T-helper 17 cell (primary cell): ENCODE results near the gene PRR16. TPM values are rescaled to one million over a fixed set of nuclear protein-coding genes. Genes with fewer than 3 reads are reported as not detected.

Source experiments
- ATAC-seq: fragments of 150-1000 bp; cut with Tn5 transposase; 2 replicates; pipeline ENCODE4 v1.10.0; 2021; ENCODE audit warnings: mild to moderate bottlenecking, moderate library complexity
- DNase-seq, 3 donors: peaks; one replicate each; pipeline versions ENCODE4 v3.0.0 to v3.0.0-alpha.2; 2020 to 2021
- H3K9me3 ChIP-seq: one replicate; pipeline ENCODE4 v1.7.0; 2013; ENCODE audit warnings: low read length, mild to moderate bottlenecking; ENCODE audit not compliant: control insufficient read depth, poor library complexity, severe bottlenecking
- H3K27ac Mint-ChIP-seq: one replicate; pipeline ENCODE4 v1.8.0; 2022; ENCODE audit warnings: mild to moderate bottlenecking, moderate library complexity, mixed read lengths
- H3K27me3 Mint-ChIP-seq: one replicate; pipeline ENCODE4 v1.8.0; 2022; ENCODE audit warnings: mixed read lengths
- H3K36me3 Mint-ChIP-seq: one replicate; pipeline ENCODE4 v1.8.0; 2022; ENCODE audit warnings: low read depth, mixed read lengths
- H3K4me1 Mint-ChIP-seq: one replicate; pipeline ENCODE4 v1.8.0; 2022; ENCODE audit warnings: mild to moderate bottlenecking, mixed read lengths
- H3K4me3 Mint-ChIP-seq: one replicate; pipeline ENCODE4 v1.8.0; 2022; ENCODE audit warnings: mild to moderate bottlenecking, moderate library complexity, mixed read lengths
- total RNA-seq, 4 donors: library from RNA in 2 of 4; stranded (reverse) in 2 of 4; gene quantifications; one replicate each; pipeline ENCODE4 v1.2.3 and lab custom pipeline; 2022 to 2026

Gene PRR16
- total RNA-seq, 2 donors from 2014 or later, result not detected

GRCh38 chr5:120471971-120472370 is 7.9 kb downstream of the PRR16 start:
- Mint-ChIP-seq H3K4me3 (no peak overlapping the region), H3K27me3 (no peaks in the 10 kb centered on the region), H3K36me3 (no peaks in the 10 kb centered on the region), H3K27ac (no peak overlapping the region), H3K4me1 (no peaks in the 10 kb centered on the region)
- no peaks in the 10 kb centered on the region for H3K9me3 ChIP-seq
- no peak for DNase-seq
- no peak for ATAC-seq

DNA sequence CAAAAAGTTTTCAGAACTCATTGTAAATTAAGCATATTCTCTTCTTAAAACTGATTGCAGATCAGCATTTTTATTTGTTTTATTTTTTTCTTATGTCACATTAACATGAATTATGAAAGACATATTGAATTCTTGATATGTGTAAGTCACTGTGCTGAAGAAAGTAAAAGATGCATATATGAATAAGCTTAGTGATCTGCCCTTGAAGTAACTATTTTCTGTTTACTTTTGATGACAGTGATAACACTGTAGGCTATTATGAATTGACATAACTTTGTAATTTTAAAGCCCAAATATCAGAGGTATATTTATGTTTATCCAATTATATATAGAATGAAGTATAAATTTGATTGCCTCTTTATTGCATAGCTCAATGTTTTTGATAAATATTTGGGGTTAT is 8.8 kb downstream of the PRR16 start:
- H3K36me3 Mint-ChIP-seq, result no peaks in the 10 kb centered on the region
- DNase-seq, result no peak
- no peak overlapping the region for H3K4me3 Mint-ChIP-seq
- H3K4me1 Mint-ChIP-seq, result no peaks in the 10 kb centered on the region
- no peak for ATAC-seq
- H3K27me3 Mint-ChIP-seq, result no peaks in the 10 kb centered on the region
- no peaks in the 10 kb centered on the region for H3K9me3 ChIP-seq
- H3K27ac Mint-ChIP-seq, result no peak overlapping the region

DNA sequence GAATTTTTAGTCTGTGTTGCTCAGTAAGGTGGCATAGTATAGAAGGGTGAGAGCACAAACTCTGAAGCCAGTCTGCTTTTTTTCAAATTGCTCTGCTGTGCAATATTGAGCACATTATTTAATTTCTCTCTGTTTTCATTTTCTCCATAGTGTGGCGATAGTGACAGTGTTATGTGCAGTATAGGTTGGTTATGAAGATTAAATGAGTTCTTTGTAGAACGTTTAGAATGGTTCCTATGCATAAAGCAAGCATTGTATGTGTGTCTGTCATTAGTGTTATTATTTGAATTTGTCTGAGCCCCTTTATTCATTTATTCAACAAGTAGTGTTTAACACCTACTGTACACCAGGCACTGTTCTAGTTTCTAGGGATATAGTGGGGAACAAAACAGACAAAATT is 9.2 kb downstream of the PRR16 start:
- H3K36me3 Mint-ChIP-seq, result no peaks in the 10 kb centered on the region
- H3K27me3 Mint-ChIP-seq, result no peaks in the 10 kb centered on the region
- DNase-seq, result no peak
- no peaks in the 10 kb centered on the region for H3K4me1 Mint-ChIP-seq
- ATAC-seq, result no peak
- no peaks in the 10 kb centered on the region for H3K9me3 ChIP-seq
- no peak overlapping the region for H3K4me3 Mint-ChIP-seq
- no peak overlapping the region for H3K27ac Mint-ChIP-seq

- Mint-ChIP-seq H3K4me3 (no peak overlapping the region), H3K27ac (no peak overlapping the region), H3K27me3 (no peaks in the 10 kb centered on the region), H3K4me1 (no peaks in the 10 kb centered on the region), H3K36me3 (no peaks in the 10 kb centered on the region)
- no peaks in the 10 kb centered on the region for H3K9me3 ChIP-seq
- no peak for DNase-seq
- ATAC-seq, result no peak
Observed at GRCh38 chr5:120476063-120476462, 12.0 kb downstream of the PRR16 start.

- Mint-ChIP-seq H3K27ac (no peak overlapping the region), H3K27me3 (no peaks in the 10 kb centered on the region), H3K4me1 (no peaks in the 10 kb centered on the region), H3K4me3 (no peak overlapping the region), H3K36me3 (no peaks in the 10 kb centered on the region)
- DNase-seq (no peak), ATAC-seq (no peak)
- H3K9me3 ChIP-seq, result no peaks in the 10 kb centered on the region
Observed at GRCh38 chr5:120479066-120479465, 15.0 kb downstream of the PRR16 start.

GRCh38 chr5:120499876-120500563 is 35.9 kb downstream of the PRR16 start:
- no peak for ATAC-seq
- no peak for DNase-seq
- Mint-ChIP-seq H3K27ac (no peak overlapping the region), H3K4me3 (no peak overlapping the region), H3K27me3 (no peaks in the 10 kb centered on the region), H3K4me1 (no peaks in the 10 kb centered on the region), H3K36me3 (no peaks in the 10 kb centered on the region)
- H3K9me3 ChIP-seq, result no peaks in the 10 kb centered on the region

GRCh38 chr5:120502531-120502930 is 38.4 kb downstream of the PRR16 start:
- Mint-ChIP-seq H3K4me3 (no peak overlapping the region), H3K27ac (no peak overlapping the region), H3K36me3 (no peaks in the 10 kb centered on the region), H3K4me1 (no peaks in the 10 kb centered on the region), H3K27me3 (no peaks in the 10 kb centered on the region)
- no peaks in the 10 kb centered on the region for H3K9me3 ChIP-seq
- DNase-seq, result no peak
- no peak for ATAC-seq

DNA sequence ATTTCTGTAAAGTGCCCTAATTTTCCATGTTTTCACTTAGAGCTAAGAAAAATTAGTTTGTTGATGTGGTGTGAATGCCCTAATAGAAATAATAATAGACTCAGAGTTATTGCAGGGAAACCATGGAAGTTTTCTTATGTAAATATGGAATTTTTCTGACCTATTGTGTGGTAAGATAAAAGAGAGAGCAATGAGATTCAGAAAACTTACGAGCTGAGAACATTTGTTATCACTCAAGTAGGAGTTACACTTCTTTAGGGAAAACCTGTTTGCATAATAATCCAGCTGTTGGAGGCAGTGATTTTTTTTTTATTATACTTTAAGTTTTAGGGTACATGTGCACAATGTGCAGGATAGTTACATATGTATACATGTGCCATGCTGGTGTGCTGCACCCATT is 39.2 kb downstream of the PRR16 start:
- no peak for ATAC-seq
- Mint-ChIP-seq H3K4me1 (no peaks in the 10 kb centered on the region), H3K27ac (no peak overlapping the region), H3K36me3 (no peaks in the 10 kb centered on the region), H3K27me3 (no peaks in the 10 kb centered on the region), H3K4me3 (no peak overlapping the region)
- no peak for DNase-seq
- no peaks in the 10 kb centered on the region for H3K9me3 ChIP-seq

- no peaks in the 10 kb centered on the region for H3K4me1 Mint-ChIP-seq
Observed at GRCh38 chr5:120504057-120504456, 40.0 kb downstream of the PRR16 start.

GRCh38 chr5:120507197-120507596 is 43.1 kb downstream of the PRR16 start:
- ATAC-seq (no peak), DNase-seq (no peak)
- no peaks in the 10 kb centered on the region for H3K9me3 ChIP-seq
- Mint-ChIP-seq H3K4me1 (no peaks in the 10 kb centered on the region), H3K27me3 (no peaks in the 10 kb centered on the region), H3K27ac (no peak overlapping the region), H3K4me3 (no peak overlapping the region), H3K36me3 (no peaks in the 10 kb centered on the region)

More at GRCh38 chr5:120504057-120504456, 40.0 kb downstream of the PRR16 start:
- Mint-ChIP-seq H3K27ac (no peak overlapping the region), H3K27me3 (no peaks in the 10 kb centered on the region), H3K4me3 (no peak overlapping the region), H3K36me3 (no peaks in the 10 kb centered on the region)
- ATAC-seq, result no peak
- no peaks in the 10 kb centered on the region for H3K9me3 ChIP-seq
- no peak for DNase-seq

GRCh38 chr5:120507800-120508463 is 43.8 kb downstream of the PRR16 start:
- Mint-ChIP-seq H3K27ac (no peak overlapping the region), H3K27me3 (no peaks in the 10 kb centered on the region)
- ATAC-seq, result no peak

DNA sequence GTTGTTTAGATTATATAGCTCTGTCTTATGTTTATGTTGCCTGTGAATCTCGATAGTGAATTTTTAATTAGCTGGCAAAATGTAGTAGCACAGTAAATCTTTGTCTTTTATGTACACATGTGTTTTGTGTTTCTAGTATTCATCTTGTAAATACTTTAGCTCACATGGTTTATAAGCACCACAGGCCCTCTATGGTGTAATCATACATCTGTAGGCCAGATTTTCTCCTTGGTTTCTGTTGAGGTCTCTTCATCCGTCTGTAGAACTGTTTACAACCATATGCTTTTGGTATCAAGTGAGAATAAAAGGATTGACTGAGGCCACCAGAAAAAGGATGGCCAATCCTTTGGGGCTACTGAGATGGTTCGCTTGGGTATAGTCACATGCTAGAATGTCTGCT is 45.0 kb downstream of the PRR16 start:
- no peak for DNase-seq
- Mint-ChIP-seq H3K4me1 (no peaks in the 10 kb centered on the region), H3K36me3 (no peaks in the 10 kb centered on the region), H3K27ac (no peak overlapping the region), H3K4me3 (no peak overlapping the region), H3K27me3 (no peaks in the 10 kb centered on the region)
- no peaks in the 10 kb centered on the region for H3K9me3 ChIP-seq
- ATAC-seq, result no peak

More at GRCh38 chr5:120507800-120508463, 43.8 kb downstream of the PRR16 start:
- H3K4me3 Mint-ChIP-seq, result no peak overlapping the region
- no peaks in the 10 kb centered on the region for H3K9me3 ChIP-seq
- no peaks in the 10 kb centered on the region for H3K4me1 Mint-ChIP-seq
- H3K36me3 Mint-ChIP-seq, result no peaks in the 10 kb centered on the region
- DNase-seq, result no peak

- H3K9me3 ChIP-seq, result no peaks in the 10 kb centered on the region
- ATAC-seq, result no peak
- no peak for DNase-seq
- no peak overlapping the region for H3K27ac Mint-ChIP-seq
- no peak overlapping the region for H3K4me3 Mint-ChIP-seq
- no peaks in the 10 kb centered on the region for H3K36me3 Mint-ChIP-seq
- H3K27me3 Mint-ChIP-seq, result no peaks in the 10 kb centered on the region
- H3K4me1 Mint-ChIP-seq, result no peaks in the 10 kb centered on the region
Observed at GRCh38 chr5:120510098-120510637, 46.1 kb downstream of the PRR16 start.
